Measurements from ENCODE around the gene VAMP4.
"Not testable (repeated sequence)": the region's sequence is repeated elsewhere in the genome, so short reads cannot be mapped to it uniquely, and the experiment has no call there.

VAMP4 gene

DNA sequence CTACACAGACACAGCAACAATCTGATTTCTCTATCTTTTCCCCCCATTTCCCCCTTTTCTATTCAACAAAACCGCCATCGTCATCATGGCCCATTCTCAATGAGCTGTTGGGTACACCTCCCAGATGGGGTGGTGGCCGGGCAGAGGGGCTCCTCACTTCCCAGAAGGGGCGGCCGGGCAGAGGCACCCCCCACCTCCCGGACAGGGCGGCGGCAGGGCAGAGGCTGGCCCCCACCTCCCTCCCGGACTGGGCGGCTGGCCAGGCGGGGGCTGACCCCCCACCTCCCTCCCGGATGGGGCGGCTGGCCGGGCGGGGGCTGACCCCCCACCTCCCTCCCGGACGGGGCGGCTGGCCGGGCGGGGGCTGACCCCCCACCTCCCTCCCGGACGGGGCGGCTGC, 48.3 kb downstream of the VAMP4 start:
- DNase-seq = not testable (repeated sequence)

DNA sequence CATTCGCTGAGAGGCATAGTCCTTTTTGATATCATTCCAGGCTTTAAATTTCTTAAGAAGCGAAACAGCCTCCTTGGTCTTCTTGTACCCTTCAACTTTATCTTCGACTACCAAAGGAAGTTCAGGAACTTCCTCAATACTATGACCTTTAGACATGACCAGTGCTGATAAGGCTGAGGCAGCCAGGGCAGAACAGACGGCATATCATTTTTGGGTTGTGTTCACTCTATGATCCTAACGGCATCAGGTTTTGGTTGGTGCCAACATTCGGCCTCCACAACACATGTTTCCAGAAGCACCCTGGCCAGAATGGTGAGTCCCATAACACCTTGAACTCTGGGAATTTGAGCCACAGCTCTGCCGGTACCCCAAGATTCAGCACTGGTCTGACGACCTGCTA, 58.0 kb downstream of the VAMP4 start:
- no peak for DNase-seq

DNA sequence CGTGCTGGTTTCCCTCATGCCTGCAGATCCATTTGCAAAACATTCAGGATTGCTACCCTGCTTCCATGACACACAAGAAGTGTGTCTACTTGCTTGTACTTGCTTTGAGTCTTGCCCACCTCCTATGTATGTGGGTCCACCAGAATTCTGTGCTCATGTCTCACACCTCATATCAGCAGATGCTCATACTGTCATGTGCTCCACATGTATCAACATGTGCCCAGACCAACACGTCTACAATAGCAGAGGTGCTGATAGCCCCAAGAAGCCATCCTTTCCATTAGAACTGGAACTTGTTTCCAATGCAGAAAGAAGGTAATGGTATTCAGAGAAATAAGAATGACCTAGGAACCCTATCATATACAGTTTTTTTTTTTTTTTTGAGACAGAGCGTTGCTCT, 61.5 kb downstream of the VAMP4 start:
- no peak for DNase-seq

DNA sequence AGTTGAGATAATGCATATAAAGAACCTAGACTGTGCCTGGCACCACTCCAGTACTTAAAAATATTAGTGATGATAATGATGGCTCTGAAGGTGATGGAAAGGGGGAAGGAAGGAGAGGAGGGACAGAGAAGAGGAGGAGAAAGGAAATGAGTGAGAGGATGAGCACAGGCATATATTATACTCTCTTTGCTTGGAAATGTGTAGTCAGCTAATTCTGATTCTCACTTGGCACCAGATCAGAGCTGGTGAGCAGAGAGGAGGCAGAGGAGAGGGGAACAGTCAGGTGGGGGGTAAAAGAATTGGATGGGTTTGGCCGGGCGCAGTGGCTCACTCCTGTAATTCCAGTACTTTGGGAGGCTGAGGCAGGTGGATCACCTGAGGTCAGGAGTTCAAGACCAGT, 65.0 kb downstream of the VAMP4 start:
- no peak for DNase-seq

DNA sequence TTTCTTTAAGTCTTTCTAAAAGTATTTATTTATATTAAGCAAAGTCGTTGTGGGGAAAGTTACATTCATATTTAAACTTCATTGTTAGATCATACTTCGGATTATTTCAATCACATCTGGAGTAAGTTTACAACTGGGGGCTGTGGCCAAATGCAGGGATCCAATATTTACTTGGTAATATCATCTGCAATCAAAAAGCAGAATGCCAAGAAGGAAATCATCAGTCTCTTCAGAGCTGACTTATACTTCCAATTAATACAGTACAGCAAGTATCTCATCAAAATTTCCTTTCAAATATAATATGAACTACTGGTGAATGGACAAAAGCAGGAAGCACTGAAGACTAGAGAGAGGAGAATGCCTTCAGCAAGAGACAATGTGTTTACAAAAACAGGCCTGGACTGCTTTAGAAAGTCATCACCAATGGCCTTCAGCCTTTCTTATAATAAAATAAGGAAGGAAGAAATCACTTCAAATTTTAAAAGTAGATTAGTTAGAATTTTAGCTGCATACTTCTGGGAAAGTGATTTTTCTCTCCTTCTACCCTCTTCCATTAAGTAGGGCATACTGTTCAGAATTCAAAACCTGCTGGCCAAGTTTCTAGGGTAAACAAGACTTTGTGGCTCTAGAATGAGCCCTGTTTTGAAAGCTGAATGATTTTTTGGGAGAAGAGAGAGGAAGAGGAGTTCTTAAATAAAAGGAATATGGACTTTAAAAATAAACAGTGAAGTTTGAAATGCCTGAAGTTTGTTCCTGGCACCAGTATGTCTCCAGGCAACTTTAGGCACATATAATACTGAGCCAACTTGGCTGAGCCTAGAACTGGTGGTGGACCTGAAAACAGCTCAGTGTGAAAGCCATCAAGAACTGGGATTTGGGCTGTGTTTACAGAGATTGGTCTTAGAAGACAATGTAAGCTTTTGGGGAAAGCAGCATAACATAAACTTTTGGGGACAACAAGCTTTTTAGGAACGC, 67.1 kb downstream of the VAMP4 start:
- DNase-seq = no peak

DNA sequence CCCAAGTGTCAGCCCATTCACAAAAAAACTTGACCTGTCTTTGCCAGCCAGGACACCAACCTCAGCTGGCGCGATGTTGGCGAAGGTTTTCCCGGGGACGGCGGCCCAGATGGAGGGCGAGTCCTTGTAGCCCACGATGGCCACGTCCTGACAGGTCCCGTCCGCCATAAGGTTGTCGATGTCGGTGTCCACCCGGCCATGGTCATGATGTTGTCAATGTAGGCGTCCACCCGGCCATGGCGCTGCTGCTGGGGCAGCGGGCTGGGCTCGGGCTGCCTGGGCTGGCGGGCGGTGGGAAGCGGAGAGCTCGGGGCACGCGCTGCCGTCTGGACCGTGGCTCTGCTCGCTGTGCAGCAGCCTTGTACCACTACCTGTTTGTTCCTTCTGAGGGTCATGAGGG, 71.1 kb downstream of the VAMP4 start:
- DNase-seq = no peak

DNA sequence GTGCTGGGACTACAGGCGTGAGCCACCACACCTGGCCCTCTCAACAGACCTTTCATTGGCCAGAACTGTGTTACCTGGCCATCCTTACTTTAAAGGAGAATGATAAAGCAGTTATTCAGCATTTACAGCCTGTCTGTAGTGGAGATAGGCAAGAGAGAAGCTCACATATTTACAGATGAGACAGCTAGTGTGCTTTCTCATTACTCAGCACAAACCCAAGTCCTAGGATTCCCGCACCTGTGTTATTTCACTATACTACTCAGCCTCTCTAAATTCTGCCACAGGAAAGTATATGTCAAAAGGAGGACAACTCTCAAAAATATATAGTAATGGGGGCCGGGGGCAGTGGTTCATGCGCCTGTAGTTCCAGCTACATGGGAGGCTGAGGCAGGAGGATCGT, 73.5 kb downstream of the VAMP4 start:
- DNase-seq = no peak

DNA sequence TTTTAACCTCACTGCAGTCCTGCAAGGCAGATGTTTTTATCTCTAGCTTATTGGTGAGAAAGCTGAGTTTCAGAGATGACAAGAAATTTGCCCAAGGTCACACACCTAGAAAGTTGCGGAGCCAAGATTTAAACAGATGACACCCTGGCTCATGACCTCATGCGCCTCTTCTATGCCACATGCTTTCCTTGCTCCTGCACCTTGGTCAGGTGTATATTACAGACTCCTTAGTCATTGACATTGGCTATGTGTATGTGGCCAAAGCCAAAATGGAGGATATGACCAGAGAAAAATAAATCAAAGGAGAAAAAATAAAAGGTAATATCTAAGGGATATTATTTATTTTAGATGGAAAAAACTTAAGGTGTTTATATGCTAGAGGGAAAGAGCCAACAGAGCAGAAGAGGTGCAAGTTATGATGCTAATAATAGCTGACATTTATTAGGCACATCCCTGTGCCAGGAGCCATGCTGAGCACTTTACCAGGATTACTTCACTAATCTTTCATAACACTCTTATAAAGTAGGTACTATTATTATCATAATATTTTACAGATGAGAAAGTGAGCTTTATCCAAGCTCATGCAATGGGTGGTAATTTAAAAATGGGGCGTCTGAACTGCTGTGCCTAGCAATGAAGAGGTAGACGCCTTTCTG, 75.6 kb downstream of the VAMP4 start:
- DNase-seq = no peak

DNA sequence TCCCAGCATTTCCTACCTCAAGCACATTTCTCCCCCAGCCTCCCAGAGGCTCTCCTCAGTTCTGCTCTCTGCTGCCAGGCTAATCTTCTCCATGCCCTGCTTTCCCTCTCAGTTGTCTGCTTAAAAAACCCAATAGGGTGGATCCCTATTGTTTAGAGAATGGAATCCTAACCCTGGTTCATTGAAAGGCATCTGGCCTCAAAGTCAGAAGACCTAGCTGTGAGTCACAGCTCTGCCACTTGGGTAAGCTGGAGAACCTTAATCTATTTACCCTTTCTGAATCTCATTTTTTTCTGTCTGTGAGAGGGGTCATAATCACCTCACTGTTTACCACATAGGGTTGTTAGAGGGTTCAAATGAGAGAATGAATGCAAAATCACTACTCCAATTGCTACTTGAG, 76.9 kb downstream of the VAMP4 start:
- no peak for DNase-seq

DNA sequence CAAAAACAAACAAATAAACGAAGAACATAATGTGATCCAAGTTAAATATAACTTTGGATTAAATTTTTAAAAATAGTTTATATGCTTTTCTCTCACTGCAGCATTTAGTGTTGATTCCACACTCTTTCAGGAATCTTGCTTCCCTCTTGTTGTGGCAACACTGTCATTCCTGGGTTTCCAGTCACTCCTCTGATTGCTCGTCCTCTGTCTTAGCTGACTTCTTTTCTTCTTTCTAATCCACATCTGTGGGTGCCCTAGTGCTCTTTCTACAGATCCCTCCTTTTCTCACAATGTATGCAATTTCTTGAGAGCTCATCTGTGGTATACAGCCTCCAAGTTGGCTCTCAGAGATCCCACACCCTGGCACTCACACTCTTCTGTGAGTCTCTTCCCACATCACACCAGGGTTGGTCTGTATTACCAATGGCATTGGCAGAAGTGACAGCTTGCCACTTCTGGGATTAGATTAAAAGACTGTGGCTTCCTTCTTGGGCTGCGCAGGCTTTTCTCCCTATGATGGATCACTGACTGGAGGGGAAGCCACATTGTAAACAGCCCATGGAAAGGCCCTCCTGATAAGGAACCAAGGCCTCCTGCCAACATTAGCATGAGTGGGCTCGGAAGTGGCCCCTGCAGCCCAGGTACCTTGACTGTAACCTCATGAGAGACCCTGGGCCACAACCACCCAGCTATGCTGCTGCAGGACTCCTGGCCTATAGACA, 77.8 kb downstream of the VAMP4 start:
- no peak for DNase-seq

DNA sequence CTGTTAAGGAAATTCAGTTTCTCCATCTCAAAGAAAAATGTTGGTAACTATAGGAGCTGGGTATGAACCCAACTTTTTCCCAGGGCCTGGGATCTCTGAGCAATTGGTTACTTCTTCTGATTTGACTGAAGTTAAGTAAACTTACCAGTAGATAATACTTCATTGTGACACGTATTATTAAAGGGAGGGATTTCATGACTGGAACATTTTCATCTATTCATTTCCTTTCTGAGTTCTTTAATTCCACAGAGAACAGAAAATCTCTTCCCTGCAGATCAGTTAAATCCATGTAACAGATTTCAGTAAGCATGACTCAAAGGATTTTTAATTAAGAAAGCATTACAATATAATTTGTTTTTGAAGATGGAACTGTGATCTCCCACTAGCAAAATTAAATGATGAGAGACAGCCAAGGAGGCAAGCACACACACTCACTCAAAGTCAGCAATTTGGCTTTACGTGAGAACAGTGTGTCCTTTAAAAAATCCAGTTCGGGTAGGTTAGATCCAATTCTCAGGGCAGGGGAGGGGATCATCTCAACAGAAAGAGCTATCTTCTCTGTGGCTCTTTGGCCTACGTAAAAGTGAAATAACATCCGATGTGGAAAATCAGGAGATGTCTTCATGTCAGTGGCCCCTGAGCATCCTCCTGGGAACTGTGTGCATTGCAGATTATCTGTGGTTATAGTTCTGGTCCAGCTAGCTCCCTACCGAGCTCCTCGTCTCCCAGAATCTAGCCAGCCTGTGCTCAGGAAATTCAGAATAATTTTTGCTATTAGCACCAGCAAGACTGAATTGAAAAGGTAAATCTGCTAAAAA, 78.6 kb downstream of the VAMP4 start:
- DNase-seq = no peak

DNA sequence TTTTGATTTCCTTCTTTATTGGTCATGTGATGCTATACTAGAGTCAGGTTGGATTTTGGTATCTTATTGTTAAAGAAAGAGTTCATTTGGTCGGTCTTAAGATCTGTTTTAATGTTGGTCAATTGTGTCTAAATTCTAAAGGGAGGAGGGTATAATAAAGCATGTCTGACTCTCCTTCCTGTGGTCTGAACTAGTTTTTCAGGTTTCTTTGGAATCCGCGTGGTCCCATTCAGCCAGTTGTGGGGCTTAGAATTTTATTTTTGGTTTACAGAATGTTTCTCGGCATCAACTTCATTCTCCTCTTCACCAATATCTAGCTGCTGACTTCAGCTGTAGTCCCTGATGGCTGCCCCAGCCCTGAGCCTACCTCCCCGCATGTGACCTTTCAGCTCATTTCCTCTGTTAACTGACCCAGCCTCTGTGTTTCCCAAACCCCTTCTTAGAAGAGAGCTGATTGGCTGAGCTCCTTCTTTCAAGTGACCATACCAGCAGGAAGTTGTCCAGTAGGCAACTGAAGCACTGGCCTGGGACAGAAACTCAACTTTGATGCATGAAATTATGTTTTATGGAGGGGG, 80.7 kb downstream of the VAMP4 start:
- DNase-seq = no peak

DNA sequence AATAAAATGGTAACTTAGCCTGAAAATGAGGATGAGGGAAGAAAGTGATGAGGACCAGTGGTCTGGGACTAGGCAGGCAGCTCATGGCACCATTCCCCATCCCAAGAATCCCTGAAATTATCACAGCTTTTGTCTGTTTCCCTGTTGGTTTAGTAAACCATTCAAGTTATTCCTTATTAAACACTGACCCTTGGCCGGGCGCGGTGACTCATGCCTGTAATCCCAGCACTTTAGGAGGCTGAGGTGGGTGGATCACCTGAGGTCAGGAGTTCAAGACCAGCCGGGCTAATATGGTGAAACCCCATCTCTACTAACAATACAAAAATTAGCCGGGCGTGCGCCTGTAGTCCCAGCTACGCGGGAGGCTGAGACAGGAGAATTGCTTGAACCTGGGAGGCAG, 85.7 kb downstream of the VAMP4 start:
- not testable (repeated sequence) for DNase-seq

DNA sequence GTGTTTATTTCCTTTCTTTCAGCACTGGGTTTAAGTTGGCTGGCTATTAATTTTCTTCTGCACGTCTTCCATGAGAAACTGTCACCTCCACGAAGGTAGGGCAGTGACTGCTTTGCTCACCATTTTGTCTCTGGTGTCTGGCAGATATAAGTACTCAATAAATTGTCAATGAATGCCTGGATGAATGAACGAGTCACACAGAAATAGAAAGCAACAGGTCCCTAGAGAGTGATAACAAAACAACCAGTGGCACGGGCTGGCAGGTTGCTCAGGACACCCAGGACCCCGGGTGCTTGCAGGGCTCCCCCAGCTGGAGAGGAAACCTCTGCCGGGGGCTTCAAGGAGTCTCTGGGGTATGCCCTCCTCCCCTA, 86.1 kb downstream of the VAMP4 start:
- no peak for DNase-seq

DNA sequence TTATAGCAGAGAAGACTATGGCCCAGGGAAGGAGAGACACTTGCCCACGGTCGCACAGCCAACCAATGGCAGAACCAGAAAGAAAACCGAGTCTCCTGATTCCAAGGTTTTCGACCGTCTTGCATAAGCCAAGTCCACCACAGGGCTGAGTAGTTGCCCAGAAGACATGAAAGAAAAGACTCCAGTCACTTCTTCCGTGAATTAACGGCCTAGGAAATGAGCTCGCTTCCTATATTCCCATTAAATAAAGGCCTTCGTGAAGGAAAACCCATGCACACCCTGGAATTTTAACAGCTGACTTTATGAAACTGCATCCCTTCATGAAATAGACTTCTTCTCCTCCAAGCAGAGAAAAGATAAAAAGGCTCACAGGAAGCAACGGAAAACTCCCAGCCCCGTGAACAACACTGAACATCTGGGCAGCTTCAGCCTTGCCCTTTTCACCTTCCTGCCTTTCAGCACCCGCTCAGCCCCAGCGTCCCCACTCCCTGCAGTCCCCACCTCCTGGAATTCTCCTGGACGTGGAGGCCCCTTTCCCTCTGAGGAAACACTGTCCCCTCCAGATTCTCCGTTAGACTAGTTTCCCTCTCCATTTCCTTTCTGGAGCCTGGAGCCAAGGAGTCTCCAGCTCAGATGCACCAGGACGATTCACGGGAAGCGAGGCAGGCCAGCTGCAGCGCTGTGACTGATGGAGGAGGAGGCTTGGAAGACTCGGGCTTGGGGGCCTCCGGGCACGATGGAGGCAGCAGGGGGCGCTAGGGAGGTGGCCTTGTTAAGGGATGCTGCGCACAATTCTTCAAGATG, 86.7 kb downstream of the VAMP4 start:
- peak; percentile 74 for DNase-seq

DNA sequence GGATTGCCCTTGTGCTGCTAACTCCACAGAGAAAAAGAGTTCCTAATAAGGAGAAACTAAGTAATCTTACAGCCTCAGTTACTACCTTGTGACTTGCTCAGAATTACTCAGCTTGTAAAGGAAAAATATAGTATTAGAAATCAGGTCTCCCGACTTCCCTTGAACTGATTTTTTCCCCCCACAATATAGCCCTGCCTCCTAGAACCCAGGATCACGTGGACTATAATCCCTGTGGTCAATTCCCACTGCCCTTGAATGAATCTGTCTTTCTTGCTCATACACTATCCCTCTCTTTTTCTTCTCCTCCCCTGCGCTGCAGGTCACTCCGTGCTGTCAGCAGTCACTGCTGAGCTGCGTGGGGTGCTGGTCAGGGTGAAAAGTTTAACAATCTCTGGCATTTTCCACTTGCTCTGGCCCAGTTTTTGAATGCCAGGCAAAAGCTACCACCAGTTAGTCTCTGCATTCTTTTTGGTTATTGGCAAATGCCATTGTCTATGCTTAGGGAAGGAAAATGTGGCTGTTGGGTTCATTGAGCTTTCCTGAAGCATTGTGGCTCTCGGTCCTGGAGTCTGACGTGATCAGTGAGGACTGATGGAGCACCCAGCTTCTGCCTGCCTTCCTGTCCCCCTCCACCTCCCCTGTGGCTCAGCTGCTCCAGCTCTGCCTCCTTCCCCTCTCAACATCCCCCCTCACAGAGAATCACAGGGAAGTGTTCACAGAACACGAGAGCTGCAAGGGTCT, 87.5 kb downstream of the VAMP4 start:
- DNase-seq = no peak

DNA sequence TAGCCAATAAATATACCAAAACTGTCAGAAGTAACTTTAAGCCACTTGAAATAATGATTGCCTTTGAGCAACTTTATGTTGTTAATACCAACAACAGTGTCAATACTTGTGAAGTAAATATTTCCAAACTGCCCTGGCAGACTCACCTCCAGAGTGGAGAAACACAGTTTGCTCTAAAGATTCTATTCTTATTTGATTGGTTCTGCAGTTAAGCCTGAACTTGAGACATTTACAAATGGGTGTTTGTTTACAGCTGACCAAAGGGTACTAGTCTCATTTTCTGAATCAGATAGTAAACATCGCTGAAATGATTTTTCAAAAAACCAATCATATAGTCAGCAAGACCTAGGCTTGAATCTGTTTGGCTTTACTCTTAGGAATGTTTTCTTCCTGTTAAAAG, 88.1 kb downstream of the VAMP4 start:
- no peak for DNase-seq

DNA sequence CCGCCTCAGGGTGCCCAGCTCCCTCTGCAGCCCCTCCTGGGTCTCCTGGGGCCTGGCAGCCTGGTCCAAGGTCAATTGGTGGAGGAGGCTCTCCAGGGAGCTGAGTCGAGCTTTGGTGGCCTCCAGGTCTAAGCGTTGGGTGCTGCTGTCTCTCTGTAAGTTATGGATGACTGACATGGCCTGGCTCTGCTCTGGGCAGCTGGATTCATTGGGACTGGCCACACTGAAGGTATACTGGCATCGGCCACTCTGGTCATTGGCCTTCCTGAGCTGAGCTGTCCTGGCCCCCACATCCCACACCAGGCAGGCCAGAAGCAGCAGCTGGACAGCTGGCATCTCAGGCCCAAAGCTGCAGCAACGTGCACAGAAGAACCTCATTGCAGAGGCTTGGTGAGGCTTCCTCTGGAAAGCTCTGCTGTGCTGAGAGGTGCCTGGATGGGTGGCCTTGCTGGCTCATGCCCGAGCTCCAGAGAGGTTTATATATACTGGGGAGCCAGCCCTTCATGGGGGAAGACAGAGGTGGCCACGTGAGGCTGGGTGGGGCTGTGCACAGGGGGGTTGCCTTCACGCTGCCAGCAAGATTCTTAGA, 89.5 kb downstream of the VAMP4 start, which contains the start of gene MYOC:
MYOC (minus strand) TSS at position 455 of the 589 bp plus-strand sequence; CDS start at position 378, 77 bp downstream.
- DNase-seq = no peak

Measured in activated naive CD4-positive, alpha-beta T cell treated with anti-CD3 and anti-CD28 coated beads, Interleukin-2, amount 50 U/mL, for 16 hours (primary cell).